OCI-M2 (cell line): ENCODE data around the gene SPATA13.

Source experiments
- DNase-seq: peaks from one replicate; lab custom pipeline; 2025; ENCODE audit not compliant: unreplicated experiment; lab: John Stamatoyannopoulos, UW

The SPATA13 gene

DNA sequence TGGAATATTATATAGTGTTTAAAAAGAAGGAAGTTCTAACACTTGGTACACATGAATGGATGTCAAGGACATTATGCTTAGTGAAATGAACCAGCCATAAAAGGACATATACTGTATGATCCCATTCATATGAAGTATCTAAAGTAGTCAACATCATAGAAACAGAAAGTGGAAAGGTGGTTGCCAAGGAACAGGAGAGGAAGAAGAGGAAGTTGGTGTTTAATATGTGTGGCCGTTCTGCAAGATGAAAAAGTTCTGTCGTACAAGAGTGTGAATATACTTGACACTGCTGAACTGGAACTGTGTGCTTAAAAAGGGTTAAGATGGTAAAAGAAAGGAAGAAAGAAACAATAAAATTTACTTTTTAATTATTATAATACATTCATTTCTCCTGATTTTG, 115.8 kb downstream of the SPATA13 start:
- DNase-seq, result no peak

DNA sequence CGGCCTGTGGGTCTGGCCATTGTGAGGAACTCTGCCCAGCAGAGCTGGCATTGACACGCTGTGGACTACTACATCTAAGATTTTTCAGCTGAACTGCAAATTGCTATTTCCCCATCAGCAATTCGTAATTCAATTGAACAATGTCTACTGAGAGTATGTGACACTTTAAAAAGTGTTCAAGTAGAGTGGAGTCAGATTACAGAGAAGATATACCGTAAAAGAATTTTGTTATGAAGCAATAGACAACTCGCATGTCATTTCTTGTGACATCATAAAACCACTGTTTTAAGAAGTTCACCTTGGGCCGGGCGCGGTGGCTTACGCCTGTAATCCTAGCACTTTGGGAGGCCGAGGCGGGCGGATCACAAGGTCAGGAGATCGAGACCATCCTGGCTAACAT, 116.3 kb downstream of the SPATA13 start:
- DNase-seq, result no peak

DNA sequence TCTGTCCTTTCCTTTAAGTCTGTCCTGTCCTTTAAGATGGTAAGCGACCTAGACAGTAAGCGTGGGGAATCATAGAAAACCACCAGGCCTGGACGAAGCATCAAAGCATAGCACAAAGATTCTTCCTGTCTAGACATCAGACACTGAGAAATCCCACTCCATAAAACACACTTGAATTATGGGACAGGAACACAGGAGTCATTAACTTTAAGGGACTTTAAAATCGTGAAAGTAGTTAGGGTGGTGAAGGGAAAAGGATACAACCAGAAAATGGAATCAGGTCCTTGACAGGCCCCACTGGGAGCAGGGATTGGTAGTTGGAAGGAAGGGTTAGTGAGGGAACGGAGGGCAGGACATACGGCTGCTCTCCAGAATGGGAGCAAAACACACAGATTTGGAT, 117.2 kb downstream of the SPATA13 start:
- no peak for DNase-seq

DNA sequence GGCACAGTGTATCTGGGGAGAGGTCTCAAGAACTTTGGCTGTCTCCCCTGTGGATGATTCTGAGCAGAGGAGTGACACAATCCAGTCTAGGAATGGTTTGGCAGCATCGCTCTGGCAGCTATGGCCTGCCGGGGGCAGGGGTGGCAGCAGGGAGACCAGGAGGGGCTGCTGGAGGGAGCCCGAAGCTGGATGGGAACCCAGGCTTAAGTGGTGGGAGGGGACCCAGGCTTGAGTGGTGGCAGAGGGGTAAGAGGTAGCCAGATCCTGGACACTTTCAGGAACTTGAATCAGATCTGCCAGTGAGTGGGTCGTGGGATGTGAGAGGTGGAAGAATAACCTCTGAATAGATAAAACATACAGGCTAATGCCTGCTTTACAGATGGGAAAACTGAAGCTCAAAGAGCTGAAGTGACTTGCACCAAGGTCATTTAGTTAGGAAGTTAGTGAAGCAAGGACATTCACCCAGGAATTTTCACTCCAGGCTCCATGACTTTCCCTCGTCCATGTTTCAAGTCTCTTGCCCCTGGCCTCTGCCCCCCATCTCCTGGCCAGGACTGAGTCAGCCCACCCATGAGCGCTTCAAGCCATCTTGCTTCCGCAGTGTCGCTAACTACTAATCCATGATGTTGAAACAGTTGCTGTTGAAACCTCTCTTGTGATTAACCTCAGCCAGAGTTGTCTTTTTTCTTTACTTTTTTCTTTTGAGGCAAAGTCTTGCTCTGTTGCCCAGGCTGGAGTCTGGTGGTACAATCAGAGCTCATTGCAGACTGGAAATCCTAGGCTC, 119.0 kb downstream of the SPATA13 start:
- no peak for DNase-seq

DNA sequence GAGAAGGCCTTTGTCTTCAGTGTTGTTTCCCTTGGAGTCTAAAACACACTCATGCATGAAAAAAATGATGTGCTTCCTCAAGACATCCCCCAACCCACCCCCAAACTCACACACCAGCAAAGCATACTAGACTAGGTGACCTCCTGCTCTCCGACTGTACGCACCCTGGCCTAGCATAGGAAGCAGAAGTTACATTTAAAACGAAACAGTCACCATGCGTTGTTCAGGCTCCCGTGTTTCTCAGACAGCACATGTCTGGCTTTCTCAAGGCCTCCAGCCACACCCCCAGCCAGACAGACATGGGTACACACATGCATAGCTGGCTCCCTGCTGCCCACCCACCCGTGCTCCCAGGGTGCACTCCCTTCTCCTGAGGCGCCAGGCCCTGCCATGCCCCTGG, 120.2 kb downstream of the SPATA13 start:
- DNase-seq, result no peak

DNA sequence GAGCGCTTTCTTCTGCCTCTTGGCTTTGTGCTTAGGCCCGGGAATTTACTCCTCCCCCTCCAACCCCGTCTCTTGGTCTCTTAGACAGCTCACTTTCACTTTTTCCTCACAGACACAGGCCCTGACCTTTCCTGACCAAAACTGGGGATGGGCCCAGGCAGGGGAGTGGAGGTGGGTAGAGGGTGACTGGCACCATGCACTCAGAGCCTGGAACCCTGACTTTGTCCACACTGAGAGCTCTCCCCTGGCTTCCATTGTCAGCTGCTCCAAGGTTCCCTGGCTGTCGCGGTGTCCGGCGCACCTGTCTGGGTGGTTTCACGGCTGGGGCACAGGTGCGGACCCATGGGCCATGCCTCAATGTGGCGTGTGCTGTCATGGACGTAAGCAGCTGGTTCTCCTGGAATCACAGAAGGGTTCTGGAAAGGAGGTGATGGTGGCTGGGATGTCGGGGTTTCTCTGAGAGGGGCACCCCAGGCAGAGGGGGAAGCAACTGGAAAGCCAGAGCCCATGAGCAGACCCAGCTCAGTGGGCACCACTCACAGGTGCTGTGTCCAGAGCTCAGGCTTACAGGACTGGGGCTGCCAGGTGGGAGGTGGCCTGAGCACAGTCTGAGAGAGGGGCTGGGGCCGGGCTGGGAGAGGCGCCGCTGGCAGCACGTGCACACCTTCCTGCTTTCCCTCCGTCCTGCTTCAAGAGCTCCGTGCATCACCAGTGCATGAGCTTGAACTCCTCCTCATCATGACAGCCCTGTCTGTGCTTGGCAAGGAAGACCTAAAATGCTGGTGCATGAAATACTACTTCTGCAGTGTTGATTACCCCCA, 120.9 kb downstream of the SPATA13 start:
- DNase-seq, result no peak

DNA sequence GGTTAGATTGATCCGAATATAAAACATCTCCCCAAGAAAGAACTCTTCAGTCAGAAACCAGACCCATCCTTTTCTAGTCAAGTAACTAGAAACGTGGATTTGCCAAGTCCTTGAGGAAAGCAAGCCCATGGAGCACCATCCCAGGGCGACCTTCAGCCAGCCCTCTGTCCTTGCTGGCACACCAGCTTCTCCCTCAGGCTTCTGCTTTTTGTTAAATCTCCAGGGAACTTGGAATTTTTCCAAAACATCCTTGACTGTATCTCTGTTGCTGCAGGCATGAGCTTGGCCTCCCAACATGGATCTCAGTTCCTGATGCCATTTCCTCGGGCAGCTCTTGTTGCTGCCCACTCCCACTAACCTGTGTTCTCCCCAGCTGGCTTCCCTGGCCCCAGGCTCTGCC, 121.7 kb downstream of the SPATA13 start:
- no peak for DNase-seq

DNA sequence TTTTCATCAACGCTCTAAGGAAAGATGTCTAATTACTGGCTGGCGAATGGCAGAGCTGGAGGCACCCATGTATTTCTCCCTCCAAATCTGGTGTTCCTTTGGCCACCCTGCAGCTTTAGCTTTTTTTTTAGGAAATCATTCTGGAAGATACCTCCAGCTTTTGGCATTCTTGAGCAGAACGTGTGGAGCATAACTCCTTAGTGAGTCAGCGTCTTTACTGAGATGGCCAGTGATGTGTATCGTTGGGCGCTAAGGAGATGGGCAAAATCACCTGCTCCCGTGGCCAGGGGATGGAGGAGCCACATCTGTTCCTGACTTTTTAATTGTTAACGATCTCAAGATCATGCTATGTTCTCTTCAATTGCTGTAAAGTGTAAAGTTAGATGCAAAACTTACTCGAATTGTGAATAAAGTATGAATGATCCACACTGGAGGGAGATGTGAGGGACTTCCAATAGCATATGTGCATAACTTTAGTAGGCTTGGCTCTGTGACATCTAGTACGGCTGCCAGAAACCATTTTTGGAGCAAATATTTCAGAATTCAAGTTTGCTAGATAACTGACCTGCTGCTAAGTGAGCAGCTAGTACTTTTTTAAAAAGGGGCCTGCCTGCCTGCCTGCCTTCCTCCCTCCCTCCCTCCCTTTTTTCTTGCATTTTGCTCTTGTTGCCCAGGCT, 124.5 kb downstream of the SPATA13 start:
- no peak for DNase-seq

DNA sequence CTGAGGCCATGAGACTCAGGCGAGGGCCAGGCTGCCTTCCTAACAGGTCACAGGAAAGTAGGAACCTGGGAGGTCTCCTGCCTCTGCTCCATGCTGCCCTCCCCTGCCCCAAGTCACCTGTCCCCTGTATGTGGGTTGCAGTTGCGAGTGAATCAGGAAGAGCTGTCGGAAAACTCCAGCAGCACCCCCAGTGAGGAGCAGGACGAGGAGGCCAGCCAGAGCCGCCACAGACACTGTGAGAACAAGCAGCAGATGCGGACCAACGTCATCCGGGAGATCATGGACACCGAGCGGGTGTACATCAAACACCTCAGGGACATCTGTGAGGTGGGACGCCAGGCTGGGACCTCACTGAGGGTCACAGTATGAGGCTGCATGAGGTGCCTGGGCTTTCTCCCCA, 126.1 kb downstream of the SPATA13 start:
- no peak for DNase-seq

DNA sequence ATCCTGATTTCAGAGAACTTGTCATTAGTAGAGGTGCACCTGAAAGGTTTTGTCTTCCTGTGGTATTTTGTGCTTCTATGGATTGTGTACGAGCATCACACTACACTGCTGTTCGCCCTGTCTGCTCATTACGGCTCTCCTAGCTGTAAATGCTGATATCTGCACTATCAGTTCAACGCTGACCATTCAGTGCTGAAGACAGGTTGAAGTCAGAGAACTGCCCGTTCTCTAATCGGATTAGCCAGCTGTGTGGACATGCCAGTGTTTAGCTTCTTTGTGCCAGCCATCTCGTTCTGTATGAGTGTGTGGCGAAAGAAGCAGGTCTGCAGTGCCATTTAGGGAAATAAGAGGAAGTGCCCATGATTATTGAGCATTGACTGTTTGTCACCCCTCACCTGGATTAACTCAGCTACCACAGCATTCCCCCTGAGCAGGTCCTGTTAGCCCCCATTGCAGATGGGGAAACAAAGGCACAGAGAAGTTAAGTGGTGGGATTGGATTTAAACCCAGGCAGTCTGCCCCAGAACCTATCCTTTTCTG, 127.3 kb downstream of the SPATA13 start:
- no peak for DNase-seq

DNA sequence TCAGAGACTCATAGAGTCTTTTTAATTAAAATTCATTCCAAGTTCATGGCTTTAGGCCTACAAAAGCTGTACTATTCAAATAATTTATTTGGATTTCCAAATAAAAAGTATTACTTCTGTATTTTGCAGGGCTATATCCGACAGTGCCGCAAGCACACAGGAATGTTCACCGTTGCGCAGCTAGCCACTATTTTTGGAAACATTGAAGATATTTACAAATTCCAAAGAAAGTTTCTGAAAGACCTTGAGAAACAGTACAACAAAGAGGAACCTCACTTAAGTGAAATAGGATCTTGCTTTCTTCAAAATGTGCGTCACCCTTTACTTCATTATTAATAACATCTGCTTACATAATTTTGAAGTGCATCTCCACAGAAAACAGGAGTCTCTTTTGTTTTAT, 128.3 kb downstream of the SPATA13 start:
- DNase-seq, result no peak

DNA sequence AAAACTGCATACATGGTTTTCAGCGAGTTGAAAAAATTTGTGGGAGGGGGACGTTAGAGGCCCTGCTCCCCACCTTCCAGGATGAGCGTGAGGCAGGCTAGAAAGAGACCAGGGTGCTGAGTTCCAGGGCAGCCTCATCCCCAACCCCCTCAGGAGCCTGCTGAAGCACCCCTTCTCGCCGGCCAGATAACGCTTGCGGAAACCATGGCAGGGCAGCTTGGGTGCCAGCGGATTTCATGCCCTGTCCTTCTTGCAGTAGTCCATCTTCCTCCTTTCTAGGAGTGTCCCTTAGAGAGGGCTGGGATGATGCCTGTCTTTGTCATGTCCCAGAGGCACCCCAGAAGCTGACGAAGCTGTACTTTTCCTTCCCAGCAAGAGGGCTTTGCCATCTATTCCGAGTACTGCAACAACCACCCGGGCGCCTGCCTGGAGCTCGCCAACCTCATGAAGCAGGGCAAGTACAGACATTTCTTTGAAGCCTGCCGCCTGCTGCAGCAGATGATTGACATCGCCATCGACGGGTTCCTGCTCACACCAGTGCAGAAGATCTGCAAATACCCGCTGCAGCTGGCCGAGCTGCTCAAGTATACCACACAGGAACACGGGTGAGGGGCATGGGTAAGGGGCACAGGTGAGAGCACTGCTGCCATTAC, 129.9 kb downstream of the SPATA13 start:
- no peak for DNase-seq

DNA sequence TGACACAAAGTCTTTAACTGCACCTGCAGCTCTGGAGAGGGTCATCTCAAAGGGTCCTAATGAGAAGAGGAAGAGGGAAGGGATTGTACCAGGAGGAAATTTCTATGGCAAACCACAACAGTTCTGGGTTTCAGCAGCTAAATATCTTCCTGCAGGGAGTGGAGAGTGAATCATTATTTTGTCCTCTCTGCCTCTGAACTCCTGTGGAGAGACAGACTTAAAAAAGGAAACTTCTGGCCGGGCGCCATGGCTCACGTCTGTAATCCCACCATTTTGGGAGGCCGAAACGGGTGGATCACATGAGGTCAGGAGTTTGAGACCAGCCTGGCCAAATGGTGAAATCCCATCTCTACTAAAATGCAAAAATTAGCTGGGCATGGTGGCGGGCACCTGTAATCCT, 132.0 kb downstream of the SPATA13 start:
- no peak for DNase-seq

DNA sequence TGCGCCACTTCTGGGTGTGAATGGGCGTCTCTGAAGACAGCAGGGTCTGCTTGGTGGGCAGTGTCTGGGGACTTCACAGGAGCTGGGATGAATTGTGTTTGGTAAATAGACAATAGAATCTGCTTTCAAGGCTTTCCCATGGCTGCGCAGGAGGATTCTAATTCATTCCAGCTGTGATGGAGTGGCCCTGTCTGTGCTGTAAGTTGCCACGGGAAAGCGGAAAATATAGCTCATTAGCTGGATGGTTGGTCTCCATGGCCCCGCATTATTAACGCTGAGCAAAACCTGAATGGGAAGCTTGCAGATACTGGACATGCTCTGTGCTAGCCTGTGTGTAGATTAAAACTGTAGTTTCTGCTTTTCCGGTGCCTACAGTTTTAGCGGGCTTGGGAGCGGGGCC, 133.2 kb downstream of the SPATA13 start:
- no peak for DNase-seq

DNA sequence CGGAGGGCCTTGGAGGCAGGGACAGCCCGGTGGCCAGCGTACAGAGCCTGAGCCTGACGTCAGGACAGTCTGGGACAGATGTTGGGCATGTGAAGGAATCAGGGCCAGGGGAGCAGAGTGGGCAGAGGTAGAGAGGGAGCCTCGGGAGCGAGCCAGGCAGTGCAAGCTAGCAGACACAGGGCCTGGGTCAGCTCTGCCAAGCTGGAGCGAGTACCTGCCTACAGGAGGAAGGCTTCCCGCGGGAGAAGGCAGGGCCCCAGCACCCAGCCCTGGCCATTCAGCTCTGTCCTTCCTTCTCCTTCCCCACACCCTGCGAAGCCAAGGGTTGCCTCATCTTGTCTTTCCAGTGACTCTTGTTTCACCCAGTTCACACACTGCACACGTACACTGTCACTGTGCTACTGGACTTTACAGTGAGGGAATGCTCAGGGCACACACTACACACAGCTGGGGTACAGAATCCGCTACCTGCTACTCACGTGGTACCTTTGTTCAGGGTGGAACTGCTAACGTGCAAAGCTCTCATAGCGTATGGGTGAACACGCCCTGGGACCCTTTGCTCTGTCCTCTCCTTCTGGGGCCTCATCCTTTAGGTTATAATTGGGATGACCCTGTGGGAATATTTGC, 139.1 kb downstream of the SPATA13 start:
- DNase-seq, result no peak

DNA sequence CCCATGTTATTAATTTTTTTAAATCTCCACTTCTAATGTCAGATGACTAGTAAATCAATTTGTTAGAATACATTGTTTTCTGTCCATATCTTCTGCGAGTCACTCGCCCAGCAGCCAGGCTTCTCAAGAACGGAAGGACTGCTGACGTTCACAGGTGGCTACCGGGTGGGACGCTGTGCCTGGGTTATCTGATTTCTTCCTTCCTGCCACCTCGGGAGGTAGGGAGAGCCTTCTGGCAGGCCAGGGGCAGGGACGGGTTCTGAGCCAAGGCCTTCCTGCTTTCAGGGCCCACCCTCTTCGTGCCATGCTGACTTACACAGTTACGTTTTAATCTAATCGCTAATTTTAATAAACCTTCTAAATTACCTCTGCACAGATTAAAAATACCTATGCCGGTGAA, 140.9 kb downstream of the SPATA13 start:
- DNase-seq, result no peak

DNA sequence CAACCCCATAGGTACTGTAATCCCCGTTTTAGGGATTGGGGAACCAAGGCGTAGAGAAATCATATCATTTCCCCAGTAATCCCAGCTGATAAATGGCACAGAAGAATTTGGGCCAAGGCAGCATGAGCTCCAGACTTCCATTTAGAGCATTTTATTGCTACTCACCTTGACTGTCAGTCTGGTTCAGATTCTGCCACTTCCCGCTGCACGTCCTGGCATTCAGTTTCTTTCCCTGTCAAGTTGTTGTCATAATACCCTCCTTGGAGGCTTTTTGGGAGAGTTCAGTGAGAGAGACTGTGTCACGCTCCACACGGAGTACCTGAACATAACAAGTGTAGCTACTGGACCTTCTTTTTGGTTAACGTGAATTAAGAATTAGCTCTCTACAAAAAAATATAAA, 141.4 kb downstream of the SPATA13 start:
- DNase-seq, result no peak

DNA sequence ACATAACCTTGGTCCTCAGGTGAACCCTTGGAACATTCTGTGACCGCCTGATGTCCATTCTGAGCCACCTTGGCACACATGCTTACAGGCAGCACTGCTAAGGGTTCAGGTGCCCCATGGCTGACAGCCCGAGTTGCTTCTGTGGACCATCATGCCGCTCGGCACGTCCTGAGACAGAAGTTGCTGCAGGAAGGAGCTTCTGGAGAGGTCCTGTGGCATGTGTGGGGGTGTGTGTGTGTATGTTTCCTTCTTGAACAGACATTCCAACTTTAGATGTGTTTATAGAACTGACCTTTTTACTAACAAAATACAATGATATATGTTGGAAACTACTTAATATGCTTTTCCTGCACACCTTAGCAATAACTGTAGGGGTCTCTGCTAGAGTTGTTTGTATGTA, 144.1 kb downstream of the SPATA13 start:
- DNase-seq, result no peak

DNA sequence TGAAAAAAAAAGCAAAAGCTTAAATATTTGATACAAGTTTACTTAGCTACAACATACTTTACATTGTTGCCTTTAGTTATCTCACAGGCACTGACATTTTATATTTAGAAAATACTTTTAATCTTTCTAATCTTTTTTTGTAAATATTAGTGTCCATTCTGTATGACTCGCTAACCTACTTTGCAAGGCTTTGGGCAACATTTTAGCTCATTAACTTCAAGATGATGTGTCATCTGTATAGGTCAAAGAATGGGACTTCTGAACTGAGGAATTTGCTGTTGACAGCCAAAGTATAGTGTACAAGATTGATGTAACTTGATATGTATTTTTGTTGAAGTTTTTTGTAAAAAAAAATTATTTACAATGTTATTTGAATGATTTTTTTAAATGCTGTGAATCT, 146.1 kb downstream of the SPATA13 start:
- no peak for DNase-seq

DNA sequence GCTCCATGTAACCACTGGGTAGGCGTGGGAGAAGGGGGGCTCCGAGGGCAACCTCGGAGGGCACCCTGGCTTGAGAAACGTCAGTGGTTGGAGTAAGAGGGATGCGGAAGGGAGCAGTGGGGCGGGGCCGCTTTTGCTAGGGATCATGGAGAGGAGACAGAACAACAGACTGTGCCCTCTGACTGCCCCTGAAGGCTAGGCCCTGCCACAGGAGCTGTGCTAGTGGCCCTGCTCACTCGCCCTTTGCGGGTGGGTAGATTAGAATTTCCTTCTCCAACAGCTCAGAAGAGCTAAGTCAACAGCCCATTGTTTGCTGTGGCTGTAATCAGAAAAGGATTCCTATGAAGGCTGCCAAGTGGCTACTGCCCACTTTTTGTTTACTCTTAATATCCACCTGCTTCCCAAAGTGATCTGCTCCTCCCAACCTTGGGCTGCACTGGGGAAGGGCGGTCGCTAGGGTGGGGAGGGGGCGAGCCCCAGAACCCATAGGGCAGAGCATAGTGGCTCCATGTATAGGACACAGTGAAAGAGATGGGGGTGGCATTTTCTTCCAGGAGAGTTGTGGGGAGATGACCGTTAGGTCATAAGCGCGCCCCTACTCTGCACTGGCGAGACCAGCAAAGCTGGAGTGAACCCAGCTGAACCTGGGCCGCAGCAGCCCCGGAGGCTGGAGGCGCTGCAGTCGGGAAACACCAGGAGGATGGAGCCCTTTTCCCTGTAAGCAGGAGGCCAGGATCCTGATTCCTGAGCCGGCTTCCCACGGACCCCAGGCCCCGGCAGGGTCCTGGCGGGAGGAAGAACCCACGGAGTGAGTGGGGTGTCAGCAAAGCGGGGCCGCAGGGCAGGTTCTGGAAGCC, 146.9 kb downstream of the SPATA13 start:
- no peak for DNase-seq
